ENCODE results near the gene PRSS33.

Gene PRSS33

DNA sequence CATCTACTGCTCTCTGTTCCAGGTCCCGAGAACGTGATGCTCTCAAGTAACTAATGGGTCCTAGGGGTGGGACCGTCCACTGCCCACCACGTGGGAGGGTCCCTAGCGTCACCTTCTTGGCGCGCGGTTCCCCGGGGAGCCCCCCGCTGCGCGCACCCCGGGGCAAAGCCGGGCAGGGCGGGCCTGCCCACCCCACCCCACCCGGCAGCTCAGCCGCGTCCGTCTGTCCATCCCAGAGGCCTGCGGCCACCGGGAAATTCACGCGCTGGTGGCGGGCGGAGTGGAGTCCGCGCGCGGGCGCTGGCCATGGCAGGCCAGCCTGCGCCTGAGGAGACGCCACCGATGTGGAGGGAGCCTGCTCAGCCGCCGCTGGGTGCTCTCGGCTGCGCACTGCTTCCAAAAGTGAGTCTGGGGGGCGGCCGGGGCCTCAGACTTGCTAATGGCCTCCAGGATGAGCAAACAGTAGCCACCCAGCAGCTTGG is 11.4 kb upstream of the PRSS33 start:
- no peak for DNase-seq

GRCh38 chr16:2795395-2796143 is 8.2 kb upstream of the PRSS33 start:
- no peak for DNase-seq

GRCh38 chr16:2792940-2793339 is 5.6 kb upstream of the PRSS33 start:
- DNase-seq: no peak

DNA sequence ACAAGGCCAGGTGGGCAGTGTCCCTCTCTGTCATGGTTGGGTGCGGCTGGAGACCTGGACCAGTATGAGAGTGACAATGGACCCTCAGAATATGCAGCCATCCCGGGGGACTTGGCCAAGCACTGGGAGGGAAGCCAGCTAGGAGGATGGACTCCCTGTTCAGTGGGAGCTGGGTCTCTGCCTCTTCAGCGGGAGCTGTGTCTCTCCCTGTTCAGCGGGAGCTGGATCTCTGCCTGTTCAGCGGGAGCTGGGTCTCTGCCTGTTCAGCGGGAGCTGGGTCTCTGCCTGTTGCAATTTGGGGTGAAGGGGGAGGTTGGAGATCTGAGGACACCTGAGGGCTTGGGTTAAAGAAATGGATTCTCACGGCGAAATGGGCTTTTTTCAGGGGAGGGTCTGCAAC is 3.8 kb upstream of the PRSS33 start:
- DNase-seq: no peak

- DNase-seq: no peak
These were observed 3.3 kb upstream of the PRSS33 start for GRCh38 chr16:2790631-2791030.

GRCh38 chr16:2787961-2788360 is 601 bp upstream of the PRSS33 start:
- DNase-seq: no peak

- DNase-seq: no peak
These were observed 571 bp downstream of the PRSS33 start for GRCh38 chr16:2786826-2787151.

- no peak for DNase-seq
These were observed 1.1 kb downstream of the PRSS33 start for GRCh38 chr16:2786061-2786825.

DNA sequence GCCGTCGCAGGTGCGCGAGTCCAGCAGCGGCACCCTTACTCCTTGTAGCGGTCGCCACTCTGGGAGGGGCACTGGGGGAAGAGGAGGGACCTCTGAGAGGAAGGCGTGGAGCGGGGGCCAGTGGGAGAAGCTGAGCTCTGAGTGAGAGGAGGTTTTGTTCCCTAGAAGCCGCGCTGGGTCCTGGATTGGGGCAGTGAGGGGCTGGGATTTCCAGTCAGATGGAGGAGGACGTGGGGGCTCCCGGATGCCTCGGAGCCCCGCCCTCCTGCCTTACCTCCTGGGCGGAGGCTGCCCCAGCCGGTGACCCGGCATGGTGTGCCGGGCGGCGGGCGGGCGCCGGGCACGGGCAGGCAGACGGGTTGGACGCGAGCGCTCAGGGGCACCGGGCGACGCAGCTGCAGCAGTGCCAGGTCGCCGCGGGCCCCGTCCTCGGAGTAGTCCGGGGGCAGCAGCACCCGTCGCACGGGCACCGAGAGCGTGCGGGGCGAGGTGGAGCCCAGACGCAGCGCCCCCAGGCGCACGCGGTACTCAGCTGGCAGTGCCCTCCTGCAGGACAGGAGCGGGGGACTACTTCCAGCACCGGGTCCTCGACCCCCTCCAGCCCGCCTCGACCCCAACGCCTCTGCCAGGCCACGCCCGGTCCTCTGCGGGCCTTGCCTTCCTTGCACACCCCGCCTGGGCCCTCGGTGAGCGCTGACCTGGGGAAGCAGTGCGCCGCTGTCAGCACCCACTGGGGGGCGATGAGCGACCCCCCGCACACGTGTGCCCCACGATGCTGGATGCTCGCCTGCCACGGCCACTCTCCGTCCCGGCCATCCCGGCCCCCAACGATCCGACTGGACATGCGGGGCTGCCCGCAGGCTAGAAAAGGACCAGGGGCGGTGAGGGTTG is 2.0 kb downstream of the PRSS33 start:
- DNase-seq: no peak

DNA sequence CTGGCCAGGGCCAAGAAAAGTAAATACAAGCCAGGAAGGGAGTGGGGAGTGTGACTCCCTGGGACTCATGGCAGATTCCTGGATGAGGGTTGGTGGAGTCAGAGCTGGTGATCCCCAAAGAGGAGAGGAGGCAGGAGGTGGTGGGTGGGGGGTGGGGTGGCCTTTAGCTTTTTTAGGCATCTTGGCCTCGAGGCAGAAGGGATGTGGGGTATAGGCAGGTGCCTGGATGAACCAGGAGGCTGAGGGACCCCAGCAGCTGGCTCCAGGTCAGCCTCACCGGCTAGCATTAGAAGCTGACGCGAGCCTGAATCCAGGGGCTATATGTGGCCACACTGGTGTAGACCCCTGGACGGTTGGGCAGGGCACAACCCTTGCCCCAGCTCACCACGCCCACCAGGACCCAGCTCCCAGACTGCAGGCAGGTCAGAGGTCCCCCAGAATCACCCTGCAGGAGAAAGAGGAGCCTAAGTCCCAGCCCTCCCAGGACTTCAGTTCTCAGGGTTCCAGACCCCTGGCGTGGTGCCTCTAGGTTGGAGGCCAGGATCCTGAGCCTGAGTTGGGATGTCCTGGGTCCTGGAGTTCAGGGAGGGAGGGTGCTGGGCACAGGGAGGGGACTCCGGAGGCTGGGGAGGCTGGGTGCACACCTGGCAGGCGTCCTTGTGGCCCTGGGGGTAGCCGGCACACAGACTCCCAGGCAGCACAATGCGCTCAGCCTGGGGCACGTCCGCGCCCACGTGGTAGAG is 2.8 kb downstream of the PRSS33 start:
- no peak for DNase-seq

DNA sequence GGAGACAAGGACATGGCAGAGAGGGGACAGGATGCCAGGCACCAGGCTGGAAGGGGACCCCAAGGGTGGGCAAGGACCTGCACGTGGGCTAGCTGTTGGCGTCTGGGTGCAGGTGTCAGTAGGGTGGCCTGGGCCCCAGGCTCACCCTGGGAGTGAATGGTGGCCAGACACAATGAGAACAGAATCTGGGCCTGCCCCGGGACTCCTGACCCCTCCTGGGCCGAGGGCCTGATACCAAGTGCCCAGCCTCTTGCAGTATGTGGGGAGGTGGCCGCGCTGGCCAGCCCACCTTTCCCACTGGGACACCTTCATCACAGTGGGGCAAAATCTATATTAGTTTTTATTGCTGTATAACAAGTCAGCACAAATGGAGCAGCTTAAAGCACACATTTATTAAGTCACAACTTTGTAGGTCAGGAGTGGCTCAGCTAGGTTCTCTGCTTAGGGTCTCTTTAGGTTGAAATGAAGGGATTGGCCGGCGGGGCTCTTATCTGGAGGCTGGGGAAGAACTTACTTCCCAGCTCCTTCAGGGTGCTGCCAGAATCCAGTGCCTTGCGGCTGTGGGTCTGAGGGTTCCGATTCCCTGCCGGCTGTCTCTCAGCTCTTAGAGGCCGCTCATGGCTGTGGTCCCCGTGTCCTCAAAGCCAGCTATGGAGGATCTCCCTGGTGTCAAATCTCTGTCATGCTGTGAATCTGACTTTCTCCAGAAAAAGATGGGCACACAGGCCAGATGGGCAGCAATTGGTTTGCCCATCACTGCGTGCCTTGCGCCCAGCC is 3.6 kb downstream of the PRSS33 start:
- no peak for DNase-seq

DNA sequence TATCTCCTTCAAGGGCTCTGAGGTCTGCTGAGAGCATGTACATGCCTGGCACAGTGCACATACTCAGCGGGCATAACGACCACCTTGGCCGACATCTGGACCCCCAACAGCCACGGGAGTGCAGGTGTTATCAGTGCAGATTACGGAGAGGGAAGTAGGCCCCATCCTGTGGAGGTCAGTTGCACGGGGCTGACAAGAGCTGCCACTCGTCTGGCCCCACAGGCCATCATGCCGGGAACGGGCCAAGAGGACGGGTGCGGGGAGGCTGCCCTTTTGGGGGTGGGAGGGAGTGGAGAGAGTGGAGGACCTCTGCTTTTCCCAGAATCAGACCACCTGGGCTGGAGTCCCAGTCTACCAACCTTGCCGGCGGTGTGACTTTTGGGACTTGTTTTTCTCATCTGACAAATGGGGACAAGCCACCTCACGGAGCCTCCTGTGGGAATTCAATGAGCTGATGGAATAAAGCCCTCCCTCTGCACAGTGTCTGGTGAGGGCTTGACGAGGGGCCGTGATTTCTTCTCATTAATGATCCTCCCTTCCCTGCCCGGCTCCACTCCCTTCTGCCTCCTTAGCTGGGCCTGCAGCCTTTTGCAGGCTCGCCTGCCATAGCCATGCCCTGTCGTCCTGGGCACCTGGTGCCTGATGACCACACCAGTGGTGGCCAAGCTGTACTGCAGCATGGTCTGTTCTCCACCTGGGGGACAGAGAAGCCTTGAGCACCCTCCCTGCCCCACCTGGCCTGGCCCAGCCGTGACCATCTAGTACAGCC is 4.6 kb downstream of the PRSS33 start:
- DNase-seq: no peak

DNA sequence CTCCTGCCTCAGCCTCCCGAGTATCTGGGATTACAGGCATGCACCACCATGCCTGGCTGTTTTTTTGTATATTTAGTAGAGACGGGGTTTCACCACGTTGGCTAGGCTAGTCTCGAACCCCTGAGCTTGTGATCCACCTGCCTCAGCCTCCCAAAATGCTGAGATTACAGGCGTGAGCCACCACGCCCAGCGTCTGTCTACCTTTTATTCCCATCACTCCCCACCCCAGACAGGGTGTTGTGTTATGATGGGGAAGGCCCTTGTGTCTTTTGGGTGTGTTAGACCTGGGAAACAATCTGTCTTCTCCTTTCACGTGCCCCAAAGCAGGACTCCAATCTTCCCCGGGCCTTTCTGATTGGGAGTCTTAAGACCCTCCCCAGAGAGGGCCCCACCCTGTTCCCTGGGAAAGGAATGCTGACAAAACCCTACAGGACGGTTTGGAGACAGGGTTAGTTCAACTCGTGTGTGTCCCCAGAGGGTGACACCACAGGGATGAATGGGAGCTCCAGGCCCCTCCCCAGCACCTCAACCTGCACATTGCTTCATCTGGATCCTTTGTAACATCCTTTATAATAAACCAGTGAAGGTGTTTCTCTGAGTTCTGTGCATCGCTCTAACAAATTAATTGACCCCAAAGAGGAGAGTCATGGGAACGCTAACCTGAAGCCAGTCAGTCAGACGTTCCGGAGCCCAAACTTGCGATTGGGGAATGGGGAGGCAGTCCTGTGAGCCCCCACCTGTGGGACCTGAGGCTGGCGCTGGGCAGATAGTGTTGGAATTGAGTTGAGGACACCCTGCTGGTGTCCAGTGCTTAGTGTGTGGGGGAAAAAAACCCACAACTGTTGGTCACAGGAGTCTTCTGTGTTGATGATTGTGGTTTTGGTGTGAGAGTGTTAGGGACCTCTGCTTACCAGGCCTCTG is 7.1 kb downstream of the PRSS33 start:
- no peak for DNase-seq

DNA sequence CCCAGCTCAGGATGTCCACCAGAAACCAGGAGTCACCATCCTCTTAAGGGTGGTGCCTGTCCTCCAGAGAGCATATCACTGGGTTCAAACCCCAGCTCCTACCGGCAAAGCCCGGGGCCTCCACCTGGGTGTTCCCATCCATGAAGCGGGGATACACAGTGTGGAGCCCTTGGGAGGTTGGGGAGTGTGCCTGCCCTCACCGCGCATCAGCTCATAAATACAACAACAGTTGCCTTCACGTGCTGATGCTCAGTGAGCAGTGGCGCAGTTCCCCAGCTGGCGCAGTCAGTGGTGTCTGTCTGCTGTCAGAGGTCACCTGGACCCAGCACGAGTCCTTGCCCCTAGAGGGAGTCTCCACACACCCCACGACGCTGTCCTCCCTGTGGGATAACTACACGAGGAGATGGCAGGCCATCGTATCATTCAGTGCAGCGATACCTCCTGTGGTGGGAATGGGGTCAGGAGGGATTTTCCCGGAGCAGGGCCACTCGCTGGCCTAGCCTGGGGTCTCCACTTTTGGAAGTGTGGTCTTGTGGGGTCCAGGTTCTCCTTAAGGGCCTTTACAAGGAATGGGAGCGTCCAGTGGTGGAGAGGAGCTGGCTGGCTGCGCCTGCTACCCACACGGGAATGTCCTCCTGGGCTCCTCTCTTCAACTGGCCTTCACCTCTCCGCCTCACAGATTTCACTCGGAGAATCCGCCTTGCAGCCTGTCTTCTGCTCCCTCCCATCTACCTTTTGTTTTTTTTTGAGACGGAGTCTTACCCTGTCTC is 8.0 kb downstream of the PRSS33 start:
- DNase-seq: no peak

DNA sequence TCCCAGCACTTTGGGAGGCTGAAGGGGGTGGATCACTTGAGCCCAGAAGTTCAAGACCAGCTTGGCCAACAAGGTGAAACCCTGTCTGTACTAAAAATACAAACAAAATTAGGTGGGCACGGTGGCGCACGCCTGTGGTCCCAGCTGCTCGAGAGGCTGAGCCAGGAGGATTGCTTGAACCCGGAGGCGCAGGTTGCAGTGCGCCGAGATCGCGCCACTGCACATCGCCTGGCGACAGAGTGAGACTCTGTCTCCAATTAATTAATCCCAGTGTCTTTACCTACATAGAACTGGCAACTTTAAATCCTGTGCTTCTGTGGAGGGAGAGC is 8.8 kb downstream of the PRSS33 start:
- no peak for DNase-seq

- DNase-seq: no peak
These were observed 9.3 kb downstream of the PRSS33 start for GRCh38 chr16:2777903-2778629.

DNA sequence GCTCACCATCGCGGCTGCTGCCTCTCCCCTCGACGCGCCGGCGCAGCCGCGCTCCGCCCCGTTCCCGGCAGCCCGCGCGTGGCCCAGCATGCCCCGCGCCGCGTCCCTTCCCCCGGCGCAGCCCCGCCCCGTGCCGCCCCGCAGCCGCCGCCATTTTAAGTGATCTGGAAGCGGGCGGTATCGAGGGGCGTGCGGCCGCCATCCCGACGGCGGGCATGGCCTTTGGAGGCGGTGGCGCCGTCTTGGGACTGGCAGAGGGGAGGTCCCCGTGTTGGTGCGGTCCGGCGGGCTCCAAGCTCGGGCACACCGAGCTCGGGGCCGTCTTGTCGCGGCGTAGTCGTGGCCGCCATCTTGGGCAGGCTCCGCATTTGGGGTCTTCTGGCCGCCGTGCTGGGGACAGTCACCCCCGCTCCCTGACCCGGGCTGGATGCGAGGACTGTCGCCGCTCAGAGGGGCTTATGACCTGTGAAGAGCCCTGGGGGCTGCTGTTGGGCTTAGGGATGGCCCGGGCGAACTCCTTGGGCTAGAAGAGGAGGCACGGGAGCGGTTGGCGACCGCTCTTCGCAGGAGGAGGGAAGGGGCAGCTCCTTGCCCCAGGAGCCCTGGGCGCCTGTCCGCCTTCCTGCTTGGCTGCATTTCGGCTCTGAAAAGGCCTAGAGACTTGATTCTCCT is 10.0 kb downstream of the PRSS33 start, which contains the start of gene ELOB:
ELOB (minus strand) TSS at position 50 of the 672 bp plus-strand sequence; CDS start at position 9, 41 bp downstream.
- peak; percentile 72 for DNase-seq
